Stimulated activated CD4-positive, alpha-beta T cell treated with anti-CD3 and anti-CD28 coated beads, Interleukin-12 subunit alpha, Interleukin-12 subunit beta, amount 100 ng/mL, for 48 hours (primary cell): ENCODE results near the gene ZNF222.

ENCODE experiments used
- DNase-seq, 3 donors: peaks; one replicate each; pipeline ENCODE4 v3.0.0-alpha.2; 2020; ENCODE audit warnings: low read depth in 2 of 3, low spot score in 1 of 3

ZNF222 gene

GRCh38 chr19:44025217-44025936, at the start of gene ZNF222:
TSS of gene ZNF222 (plus strand) at chr19:44025379. CDS start at chr19:44025437, 58 bp downstream.
- DNase-seq = peak; percentile 66 to 71 (median 68)

- DNase-seq = no peak
Measured at GRCh38 chr19:43976732-43977131, 48.4 kb upstream of the ZNF222 start.

- DNase-seq = no peak
Measured at GRCh38 chr19:43983544-43983911, 41.7 kb upstream of the ZNF222 start.

- DNase-seq = peak; percentile 60 to 67 (median 62)
Measured at GRCh38 chr19:43983912-43984686, 41.1 kb upstream of the ZNF222 start, which contains the start of gene ZNF155. TSS of gene ZNF155 (plus strand) at chr19:43984188. CDS start at chr19:43988544, 4,356 bp downstream.

- DNase-seq = no peak
Measured at GRCh38 chr19:43984687-43985000, 40.5 kb upstream of the ZNF222 start.

- no peak for DNase-seq
Measured at GRCh38 chr19:43997631-43998290, 27.4 kb upstream of the ZNF222 start.

GRCh38 chr19:44002212-44002565, 23.0 kb upstream of the ZNF222 start:
- no peak for DNase-seq

GRCh38 chr19:44002566-44003460, 22.4 kb upstream of the ZNF222 start, which contains the start of gene ZNF230:
TSS of gene ZNF230 (plus strand) at chr19:44002957. CDS start at chr19:44007079, 4,122 bp downstream.
- DNase-seq = peak; percentile 67 to 75 (median 74)

- DNase-seq = no peak
Measured at GRCh38 chr19:44003461-44004009, 21.6 kb upstream of the ZNF222 start.

- no peak for DNase-seq
Measured at GRCh38 chr19:44005973-44006372, 19.2 kb upstream of the ZNF222 start.

GRCh38 chr19:44007473-44007872, 17.7 kb upstream of the ZNF222 start:
- no peak for DNase-seq

GRCh38 chr19:44010468-44010867, 14.7 kb upstream of the ZNF222 start:
- DNase-seq = no peak

GRCh38 chr19:44019498-44019897, 5.7 kb upstream of the ZNF222 start:
- DNase-seq = no peak

- no peak for DNase-seq
Measured at GRCh38 chr19:44021221-44021620, 4.0 kb upstream of the ZNF222 start.

- no peak for DNase-seq
Measured at GRCh38 chr19:44024900-44025216, 321 bp upstream of the ZNF222 start.

GRCh38 chr19:44026622-44027021, 1.4 kb downstream of the ZNF222 start:
- DNase-seq = no peak

GRCh38 chr19:44032001-44032610, 6.9 kb downstream of the ZNF222 start:
- no peak for DNase-seq

- no peak for DNase-seq
Measured at GRCh38 chr19:44042147-44042546, 17.0 kb downstream of the ZNF222 start.

- DNase-seq = peak in 1 of 3 donors; percentile 4
Measured at GRCh38 chr19:44050740-44051649, 25.8 kb downstream of the ZNF222 start.
